ENCODE measurements around the gene RRM2.
"Not testable (repeated sequence)": the region's sequence is repeated elsewhere in the genome, so short reads cannot be mapped to it uniquely, and the experiment has no call there.

The RRM2 gene

DNA sequence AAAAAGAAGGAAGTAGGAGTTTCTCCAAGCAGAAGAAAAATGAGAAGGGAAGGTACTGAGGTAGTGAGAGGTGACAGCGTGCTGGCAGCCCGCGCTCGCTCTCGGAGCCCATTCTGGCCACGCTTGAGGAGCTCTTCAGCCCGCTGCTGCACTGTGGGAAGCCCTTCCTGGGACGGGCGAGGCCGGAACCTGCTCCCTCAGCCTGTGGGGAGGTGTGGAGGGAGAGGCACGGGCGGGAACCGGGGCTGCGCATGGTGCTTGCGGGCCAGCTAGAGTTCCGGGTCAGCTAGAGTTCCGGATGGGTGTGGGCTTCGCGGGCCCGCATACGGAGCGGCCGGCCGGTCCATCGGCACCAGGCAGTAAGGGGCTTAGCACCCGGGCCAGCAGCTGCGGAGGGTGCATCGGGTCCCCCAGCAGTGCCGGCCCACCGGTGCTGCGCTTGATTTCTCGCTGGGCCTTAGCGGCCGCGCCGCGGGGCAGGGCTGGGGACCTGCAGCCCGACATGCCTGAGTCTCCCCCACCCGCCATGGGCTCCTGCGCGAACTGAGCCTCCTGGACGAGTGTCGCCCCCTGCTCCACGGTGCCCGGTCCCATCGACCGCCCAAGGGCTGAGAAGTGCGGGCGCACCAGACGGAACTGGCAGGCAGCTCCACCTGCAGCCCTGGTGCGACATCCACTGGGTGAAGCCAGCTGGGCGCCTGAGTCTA, 31.2 kb upstream of the RRM2 start:
- DNase-seq = no peak

DNA sequence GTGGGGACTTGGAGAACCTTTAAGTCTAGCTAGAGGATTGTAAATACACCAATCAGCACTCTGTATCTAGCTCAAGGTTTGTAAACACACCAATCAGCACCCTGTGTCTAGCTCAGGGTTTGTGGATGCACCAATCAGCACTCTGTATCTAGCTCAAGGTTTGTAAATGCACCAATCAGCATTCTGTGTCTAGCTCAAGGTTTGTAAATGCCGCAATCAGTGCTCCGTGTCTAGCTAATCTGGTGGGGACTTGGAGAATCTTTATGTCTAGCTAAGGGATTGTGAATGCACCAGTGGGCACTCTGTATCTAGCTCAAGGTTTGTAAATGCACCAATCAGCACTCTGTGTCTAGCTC, 30.7 kb upstream of the RRM2 start:
- not testable (repeated sequence) for DNase-seq

DNA sequence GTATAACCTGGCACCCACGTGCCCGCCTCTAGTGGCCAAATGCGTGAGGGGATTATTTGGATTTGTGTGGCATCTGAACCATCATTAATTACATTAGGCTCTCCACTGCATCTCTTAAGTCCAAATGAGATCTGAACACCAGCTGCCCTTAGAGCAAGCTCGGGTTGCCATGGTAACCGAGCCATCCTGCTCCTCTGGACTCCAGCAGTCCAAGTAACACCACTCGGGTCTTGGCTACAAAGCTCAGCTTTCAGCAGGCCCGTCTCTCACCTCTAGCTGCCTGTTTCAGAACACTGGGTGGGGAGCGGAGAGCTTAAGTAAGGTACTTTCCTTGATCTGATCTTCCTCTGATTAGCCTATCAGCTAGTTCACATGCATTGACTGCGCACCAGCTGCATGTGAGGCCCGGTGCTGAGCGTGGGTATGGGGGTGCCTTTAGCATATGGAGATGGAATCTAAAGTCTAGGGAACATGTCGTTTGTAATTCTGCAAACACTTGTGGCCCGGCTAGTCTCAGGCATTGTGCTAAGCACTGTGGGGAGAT, 28.2 kb upstream of the RRM2 start:
- no peak for DNase-seq

DNA sequence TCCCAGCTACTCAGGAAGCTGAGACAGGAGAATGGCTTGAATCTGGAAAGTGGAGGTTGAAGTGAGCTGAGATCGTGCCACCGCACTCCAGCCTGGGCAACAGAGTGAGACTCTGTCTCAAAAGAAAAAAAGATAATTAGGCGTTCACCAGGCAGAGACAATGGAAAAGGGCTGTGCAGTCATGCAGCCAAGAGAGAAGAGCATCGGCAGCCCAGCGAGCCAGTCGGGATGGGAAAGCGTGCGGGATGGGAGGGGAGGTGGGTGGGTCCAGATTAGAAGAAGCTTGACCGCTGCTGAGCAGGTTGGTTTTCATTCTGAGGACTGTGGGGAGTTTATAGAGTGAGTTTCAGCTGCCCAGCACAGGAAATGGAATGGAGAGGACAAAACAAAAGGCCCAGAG, 27.4 kb upstream of the RRM2 start:
- DNase-seq = no peak

DNA sequence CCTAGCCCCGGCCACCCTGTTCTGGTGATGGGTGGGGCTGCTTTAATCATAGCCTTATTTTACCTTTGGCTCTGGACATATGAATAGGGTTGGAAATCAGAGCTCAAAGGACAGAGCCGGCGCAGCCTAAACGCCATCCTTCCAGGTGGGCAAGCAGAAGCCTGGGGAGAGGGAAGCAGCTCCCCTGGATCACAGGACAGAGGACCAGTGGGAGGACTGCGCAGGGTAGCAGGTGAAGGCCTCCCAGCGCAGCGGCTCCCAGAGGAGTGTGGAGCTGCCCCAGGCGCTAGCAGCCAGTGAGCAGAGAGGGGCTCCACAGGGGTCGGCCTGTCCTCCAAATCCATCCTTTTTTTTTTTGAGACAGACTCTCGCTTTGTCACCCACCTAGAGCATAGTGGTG, 25.9 kb upstream of the RRM2 start:
- DNase-seq = no peak

DNA sequence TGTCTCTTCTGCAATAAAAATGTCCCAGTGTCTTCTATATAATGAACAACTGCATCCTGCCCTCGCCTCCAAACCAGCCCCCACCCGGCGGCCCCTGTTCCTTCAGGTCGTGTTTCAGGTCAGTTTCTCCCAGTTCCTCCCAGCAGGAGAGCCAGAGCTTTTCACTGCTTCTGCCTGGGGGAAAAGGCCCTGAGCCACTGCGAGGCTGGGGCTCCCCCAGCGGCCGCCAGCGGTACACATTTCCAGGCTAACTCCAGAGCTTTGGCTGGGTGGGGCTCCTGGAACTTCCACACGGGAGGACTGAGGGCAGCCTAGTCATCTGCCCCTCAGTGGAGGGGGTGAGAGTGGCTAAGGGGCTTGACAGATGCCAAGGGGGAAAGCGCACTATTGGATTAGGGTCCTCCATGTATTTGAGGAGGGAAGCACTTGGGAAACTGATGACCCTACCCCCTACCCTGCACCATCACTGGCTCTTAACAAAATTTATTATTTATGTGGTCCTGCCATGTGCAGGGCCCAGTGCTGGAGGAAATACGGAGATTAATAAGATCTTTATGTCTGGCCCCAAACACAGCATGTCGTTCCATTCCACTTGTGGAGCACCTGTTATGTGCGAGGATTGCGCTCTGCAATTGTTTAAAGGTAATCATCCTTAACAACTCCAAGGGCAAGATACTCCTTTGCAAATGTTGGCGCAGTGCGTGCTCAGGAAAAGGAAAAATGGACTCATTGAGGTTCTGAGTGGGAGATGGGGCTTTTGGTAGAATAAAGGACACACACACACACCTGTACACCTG, 25.0 kb upstream of the RRM2 start:
- DNase-seq = peak; percentile 81

DNA sequence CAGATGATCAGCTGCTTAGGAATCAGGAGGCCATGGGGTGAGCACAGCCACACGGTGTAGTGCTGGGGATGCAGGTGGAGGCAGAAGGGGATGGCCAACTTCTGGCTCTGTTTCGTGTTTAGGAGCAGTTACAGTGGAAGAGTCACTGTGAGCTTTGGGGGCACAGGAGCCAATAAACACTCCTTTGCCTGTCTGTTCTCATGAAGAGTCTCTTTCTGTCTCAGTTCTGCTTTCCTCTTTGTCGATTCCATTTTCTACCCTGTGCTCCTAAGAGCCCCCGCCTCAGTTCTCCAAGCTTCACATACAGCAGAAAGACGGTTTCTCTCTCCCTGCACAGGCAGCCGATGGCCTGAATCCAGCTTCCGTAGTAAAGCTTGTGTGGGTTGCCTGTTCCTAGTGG, 21.0 kb upstream of the RRM2 start:
- no peak for DNase-seq

DNA sequence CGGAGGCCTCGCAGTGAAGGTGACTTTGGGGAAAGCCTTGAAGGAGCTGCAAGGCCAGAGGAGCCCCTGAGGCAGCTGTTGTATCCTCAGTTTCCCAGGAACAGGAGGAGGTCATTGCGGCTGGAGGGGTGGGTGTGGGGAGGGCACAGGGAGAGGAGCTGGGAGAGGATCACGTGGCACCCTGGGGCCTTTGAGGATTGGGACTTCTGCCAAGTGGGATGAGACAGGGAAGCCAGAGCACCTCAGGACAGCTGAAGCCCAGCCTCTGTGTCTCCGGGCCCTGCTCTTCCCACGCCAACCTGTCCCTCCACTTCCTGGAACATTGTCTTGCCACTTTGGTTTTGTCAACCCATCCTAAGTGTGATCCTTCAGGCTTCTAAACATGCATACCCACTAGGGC, 19.4 kb upstream of the RRM2 start:
- peak; percentile 52 for DNase-seq

DNA sequence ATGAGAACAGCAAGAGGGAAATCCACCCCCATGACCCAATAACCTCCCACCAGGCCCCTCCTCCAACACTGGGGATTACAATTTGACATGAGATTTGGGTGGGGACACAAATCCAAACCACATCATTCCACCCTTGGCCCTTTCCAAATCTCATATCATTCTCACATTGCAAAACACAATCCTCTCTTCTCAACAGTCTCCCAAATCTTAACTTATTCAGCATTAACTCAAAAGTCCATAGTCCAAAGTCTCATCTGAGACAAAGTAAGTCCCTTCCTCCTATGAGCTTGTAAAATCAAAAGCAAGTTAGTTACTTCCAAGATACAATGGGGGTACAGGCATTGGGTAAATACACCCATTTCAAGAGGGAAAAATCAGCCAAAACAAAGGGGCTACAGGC, 17.6 kb upstream of the RRM2 start:
- DNase-seq = not testable (repeated sequence)

DNA sequence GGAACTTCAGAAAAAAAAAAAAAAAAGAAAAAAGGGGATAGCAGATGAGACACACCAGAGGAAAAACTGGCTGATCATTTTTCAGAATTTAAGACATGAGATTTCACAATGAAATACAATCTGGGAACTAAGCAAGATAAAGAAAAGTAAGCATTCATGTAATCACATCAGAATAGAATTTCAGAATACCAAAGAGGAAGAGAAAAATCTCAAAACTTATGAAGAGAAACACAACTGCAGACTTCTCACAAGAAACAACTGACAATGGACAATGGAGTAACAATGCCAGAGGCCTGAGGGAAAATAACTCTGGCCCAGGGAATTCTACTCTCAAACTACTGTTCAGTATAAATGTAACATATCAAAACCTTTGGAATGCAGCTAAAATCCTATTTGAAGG, 13.2 kb upstream of the RRM2 start:
- DNase-seq = no peak

DNA sequence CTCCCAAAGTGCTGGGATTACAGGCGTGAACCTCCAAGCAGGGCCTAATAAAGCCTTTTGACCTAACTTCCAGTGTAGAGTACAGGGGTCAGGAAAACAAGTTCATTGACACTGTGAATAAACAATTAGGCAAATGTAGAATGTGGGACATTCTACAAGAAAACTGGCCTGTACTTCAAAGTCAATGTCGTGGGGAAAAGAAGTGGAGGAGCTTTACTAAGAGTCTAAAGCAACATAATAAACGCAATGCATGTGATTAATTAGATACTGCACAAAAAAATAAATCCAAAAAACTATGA, 3.6 kb upstream of the RRM2 start:
- DNase-seq = no peak

DNA sequence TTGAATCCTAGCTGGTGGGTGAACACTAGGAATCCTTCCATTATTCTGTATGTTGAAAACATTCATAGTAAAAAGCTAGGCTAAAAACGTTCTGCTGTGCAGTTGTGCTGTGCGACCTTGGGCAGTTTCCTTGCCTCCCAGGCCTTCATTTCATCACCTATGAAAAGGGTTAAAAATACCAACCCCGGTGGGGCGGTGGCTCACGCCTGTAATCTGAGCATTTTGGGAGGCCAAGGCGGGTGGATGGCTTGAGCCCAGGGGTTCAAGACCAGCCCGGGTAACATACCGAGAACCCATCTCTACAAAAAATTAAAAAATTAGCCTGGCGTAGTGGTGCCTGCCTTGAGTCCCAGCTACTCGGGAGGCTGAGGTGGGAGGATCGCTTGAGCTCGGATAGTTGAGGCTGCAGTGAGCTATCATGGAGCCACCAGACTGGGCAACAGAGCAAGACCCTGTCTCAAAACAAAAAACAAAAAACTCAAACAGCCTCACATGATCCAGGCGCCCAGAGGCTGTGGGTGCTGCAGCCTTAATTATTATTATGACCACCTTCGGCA, 2.9 kb upstream of the RRM2 start:
- DNase-seq = no peak

DNA sequence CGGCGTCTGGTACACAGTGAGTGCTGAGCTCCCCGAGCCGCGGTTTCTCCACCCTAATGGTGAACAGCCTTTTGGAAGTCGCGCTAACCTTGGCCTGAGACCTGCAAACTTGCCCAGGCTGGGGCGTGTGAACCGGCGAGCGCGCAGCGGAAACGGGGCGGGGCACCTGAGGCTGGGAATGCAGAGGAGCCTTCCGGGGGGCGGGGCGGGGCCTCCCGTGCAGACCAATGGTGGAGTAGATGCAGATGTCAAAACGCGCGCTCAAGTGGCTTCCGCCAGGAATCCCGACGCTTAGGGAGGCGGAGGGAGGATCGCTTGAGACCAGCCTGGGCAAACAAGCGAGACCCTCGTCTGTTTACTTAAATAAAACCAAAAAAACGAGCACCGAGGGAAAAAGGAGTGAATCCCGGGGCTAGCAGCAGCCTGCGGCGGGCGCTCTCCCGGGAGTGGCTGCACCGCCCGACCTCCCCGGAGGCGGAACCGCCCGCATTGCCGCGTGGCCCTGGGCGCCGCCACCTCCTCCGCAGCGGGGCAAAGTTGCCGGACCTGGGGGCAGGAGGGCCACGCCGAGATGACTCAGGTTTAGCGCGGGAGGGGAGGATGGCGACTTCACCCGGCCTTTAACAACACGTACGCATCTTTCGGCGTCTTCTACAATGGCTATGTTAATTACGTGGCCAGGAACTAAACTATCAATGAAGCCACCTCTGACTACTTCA, 2.2 kb upstream of the RRM2 start:
- DNase-seq = peak; percentile 95

DNA sequence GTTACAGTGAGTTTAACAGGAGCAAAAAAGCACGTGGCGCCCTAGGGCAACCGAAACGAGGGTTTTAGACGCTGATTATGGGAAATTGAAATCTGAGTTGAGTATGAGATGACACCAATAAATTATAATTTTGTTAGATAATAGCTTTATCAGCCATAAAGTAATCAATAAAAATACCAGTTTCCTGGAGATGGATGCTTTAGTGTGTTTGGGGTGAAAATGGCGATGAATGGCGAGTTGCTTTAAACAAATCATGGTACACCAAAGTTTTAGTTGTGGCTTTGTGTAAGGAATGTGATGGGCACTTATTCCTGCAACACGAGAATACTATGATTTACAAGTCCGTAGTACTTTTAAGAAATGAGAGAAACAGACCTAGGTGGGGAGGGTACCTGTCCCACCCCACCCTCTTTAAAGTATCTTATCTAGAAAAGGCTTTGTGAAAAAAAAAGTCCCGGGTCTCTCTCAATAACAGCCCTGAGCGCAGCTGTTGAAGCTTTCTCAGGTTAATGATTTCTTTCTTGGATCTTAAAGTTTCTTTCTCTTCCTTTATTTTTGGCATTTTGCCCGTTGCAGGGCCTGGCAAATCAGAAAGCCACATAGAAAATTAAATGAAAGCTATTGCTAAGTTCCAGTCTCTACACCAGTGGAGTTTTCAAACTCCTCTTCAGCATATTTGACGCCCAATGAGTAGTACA, 1.5 kb upstream of the RRM2 start:
- DNase-seq = peak; percentile 58

DNA sequence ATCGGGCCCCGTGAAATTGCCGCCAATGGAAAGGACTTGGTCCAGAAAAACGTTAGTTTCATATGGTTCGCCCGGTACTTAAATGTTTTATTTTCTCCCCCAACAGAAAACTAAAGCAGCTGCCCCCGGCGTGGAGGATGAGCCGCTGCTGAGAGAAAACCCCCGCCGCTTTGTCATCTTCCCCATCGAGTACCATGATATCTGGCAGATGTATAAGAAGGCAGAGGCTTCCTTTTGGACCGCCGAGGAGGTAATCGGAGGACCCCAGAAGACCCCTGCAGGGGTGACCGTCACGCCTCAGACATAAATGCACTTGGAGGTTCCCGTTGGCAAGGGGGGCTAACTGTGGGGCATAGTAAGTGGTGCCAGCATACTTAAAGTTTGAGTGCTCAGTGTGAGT, 742 bp downstream of the RRM2 start:
- peak; percentile 31 for DNase-seq

DNA sequence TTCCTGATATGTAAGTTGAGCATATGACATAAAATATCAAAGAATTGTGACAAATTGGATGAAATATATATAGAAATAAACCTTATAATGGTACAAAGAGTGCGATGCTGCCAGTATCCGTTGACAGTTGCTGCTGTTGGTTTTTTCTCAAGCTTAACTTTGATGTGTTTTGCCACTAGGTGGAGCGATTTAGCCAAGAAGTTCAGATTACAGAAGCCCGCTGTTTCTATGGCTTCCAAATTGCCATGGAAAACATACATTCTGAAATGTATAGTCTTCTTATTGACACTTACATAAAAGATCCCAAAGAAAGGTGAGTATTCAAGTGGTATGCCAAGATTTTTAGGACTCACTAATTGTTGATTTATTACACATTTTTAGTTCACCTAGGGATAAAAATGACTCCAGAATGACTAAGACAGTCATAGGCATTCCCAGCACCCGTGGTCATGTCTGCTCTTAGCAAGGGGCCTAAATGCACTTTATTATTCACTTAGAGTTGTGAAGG, 2.1 kb downstream of the RRM2 start:
- DNase-seq = peak; percentile 71

DNA sequence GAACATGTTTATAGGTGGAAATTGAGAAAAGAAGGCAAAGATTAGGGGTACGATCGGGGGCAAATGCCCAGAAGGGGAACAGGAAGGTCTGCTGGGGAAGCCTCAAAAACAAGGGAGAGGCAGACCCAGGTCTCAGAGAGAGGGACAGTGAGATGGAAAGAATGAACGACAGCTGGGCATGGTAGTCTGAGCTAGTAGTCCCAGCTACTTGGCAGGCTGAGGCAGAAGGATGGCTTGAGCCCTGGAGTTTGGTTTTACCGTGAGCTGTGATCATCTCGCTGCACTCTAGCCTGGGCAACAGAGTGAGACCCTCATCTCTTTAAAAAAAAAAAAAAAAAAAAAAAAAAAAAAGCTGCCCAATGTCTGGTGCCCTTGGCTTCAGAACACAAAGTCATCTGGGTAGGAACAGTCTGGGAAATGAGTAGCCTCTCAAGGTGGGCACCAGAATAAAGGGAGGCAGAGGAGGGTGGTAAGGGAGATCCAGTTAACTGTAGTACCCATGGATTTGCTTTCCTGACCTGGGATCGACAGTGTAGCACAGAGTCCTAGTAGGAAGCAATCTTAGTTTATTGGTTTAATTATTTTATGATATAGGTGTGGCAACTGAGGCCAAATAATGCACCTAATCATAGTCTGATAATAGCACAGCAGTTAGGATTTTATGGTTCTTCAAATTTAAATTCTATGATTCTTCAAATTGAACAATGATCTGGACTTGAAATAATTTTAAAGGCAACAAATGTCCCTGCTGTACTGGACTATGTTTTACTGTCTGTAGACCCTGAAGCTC, 3.5 kb downstream of the RRM2 start:
- no peak for DNase-seq

DNA sequence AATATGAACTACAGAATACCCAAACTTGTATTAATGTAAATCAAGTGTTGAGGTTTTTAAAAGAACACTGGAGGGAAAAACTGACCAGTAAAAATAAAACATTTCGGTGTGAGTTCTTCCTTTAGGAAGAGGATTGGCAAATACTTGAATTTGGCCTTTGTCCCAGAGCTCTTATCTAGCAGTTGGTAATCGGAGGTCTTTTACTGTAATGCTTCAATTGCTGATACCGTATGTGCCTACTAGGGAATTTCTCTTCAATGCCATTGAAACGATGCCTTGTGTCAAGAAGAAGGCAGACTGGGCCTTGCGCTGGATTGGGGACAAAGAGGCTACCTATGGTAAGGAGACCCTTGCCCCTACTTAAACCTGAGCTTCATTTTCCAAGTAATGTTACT, 4.1 kb downstream of the RRM2 start:
- no peak for DNase-seq

DNA sequence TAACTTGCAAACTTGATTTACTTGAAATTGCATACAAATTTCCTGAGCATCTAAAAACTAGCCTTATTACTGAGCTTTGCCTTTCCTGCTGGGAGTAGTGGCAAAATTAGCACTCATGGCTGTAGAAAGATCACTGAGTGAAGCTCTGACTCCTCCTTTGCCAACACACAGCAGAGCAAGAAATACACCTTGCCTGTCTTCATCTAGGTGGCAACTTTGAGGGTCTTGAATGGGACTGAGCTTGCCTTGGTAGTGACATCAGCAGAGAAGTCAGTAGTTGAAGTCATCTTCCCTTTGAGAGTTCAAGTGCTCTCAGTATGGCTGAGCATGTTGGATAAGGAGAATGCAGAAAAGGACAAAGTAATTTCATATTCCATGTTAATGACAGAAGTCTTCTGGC, 5.9 kb downstream of the RRM2 start:
- DNase-seq = no peak

DNA sequence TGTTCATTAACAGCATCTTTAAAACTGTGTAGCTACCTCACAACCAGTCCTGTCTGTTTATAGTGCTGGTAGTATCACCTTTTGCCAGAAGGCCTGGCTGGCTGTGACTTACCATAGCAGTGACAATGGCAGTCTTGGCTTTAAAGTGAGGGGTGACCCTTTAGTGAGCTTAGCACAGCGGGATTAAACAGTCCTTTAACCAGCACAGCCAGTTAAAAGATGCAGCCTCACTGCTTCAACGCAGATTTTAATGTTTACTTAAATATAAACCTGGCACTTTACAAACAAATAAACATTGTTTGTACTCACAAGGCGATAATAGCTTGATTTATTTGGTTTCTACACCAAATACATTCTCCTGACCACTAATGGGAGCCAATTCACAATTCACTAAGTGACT, 7.0 kb downstream of the RRM2 start:
- no peak for DNase-seq

DNA sequence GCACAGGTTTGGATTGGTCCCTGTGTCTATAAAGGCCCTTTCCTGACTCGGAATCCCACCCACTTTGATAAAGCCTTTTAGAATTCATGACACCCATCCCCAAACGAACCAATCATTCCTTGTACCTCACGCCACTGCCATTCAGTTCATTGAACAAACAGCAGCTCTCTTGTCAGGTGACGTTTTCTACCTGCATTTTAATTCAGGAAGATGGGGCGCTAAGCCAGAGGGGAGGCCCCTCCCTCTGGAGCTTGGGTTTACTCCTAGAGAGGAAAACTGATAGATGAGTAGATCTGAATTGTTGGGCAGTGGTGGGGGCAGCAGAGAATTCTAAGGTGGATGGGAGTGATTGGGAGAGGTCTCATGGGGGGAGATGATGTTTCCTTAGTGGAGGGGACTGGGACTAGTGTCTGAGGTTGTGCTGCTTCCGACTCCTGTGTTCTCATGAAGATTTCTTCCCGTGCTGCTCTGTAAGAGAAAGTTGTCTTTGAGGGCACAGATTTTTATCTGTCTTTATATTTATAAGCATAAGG, 9.6 kb downstream of the RRM2 start:
- DNase-seq = no peak

DNA sequence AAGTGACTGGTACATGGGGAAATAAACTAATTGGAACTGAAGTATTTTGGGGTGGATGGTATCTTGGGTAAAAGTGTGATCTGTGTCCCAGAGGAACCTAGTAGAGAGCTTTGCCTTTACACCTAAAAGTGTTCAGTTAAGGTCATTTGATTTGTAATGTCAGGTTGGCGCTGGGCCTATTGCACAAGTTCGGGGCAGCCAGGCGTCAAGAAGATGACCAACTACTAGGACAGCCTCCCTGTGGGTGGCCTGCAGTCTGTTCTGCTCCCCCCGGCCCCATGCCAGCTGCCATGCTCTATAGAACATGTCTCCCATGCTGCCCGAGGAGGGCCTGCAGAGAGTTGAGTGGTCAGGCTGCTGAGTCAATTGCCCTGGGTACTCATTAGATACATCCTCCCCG, 10.1 kb downstream of the RRM2 start:
- no peak for DNase-seq

Measured in NCI-H69 (cell line).